K562 (cell line): Measurements from ENCODE around the gene PDZD2. TPM values are rescaled to one million over a fixed set of nuclear protein-coding genes. Genes with fewer than 3 reads are reported as not detected.

ENCODE experiments used
- ATAC-seq: fragments of 200-7000 bp; cut with Tn5 transposase; 3 replicates; pipeline ENCODE4 v1.9.1; 2020; ENCODE audit warnings: moderate library complexity
- BruUV-seq: library from RNA; stranded (reverse); fragments of 400-500 nt; replicated peaks from 2 replicates; lab custom pipeline; 2021; lab: Mats Ljungman, UMichigan
- CTCF ChIA-PET: fragments of 300-600 bp; formaldehyde crosslinking; extraction: SDS; loops from one replicate; lab custom pipeline; 2021; ENCODE audit warnings: low intra/inter-chr PET ratio; lab: Yijun Ruan, JAX
- POLR2A ChIA-PET: fragments of 300-600, 350-650 bp; sonication (Branson Sonifier 250); formaldehyde crosslinking; extraction: SDS; loops from one replicate; lab custom pipeline; 2021; ENCODE audit warnings: antibody characterized with exemption, inconsistent platforms; lab: Yijun Ruan, JAX
- DNase-seq, 4 experiments: peaks; one replicate each; pipeline versions ENCODE4 v3.0.0 to v3.0.0-alpha.2; 2011 to 2018; ENCODE audit warnings: low spot score in 3 of 4, mixed read lengths in 3 of 4; ENCODE audit errors: extremely low read depth in 1 of 4
- FAIRE-seq: peaks from 2 replicates; lab custom pipeline; 2011; peaks lifted over from hg19 to GRCh38; lab: Jason Lieb, UNC
- H2AFZ ChIP-seq: 2 replicates; pipeline ENCODE4 v1.6.0; 2011; ENCODE audit warnings: low read depth, low read length, control low read depth, inconsistent platforms
- H3K27ac ChIP-seq: fragments of 200-600 bp; 3 replicates; pipeline ENCODE4 v1.8.0; 2011; ENCODE audit warnings: low read depth, mild to moderate bottlenecking, control low read depth, inconsistent platforms, low read length, moderate library complexity, mixed read lengths; ENCODE audit errors: extremely low read depth
- H3K27me3 ChIP-seq, 2 experiments: fragments of 300-600 bp in 1 of 2; 2 replicates in 1 of 2; 3 replicates in 1 of 2; pipeline versions ENCODE4 v1.6.0 to v1.8.0; 2011; ENCODE audit warnings: inconsistent platforms in 2 of 2, low read length in 2 of 2, mild to moderate bottlenecking in 1 of 2, mixed read lengths in 1 of 2, moderate library complexity in 1 of 2; ENCODE audit not compliant: control insufficient read depth in 2 of 2, insufficient read depth in 2 of 2
- H3K36me3 ChIP-seq: fragments of 300-600 bp; 3 replicates; pipeline ENCODE4 v1.8.0; 2011; ENCODE audit warnings: mild to moderate bottlenecking, low read length, inconsistent platforms; ENCODE audit not compliant: control insufficient read depth, insufficient read depth
- H3K4me1 ChIP-seq, 2 experiments: fragments of 200-600 bp in 1 of 2; replicated peaks in 1 of 2; 2 replicates in 1 of 2; 3 replicates in 1 of 2; pipeline versions ENCODE4 v1.5.1 to v1.8.0; 2011; ENCODE audit warnings: inconsistent platforms in 2 of 2, low read length in 2 of 2, mild to moderate bottlenecking in 1 of 2, mixed read lengths in 1 of 2, moderate library complexity in 1 of 2; ENCODE audit not compliant: control insufficient read depth in 2 of 2, insufficient read depth in 2 of 2
- H3K4me2 ChIP-seq: 2 replicates; pipeline ENCODE4 v1.6.1; 2011; ENCODE audit warnings: low read length, control low read depth, inconsistent platforms, mixed read lengths; ENCODE audit not compliant: insufficient read depth
- H3K4me3 ChIP-seq: fragments of 200-600 bp; sonication (generic), shearing (Covaris generic); 2 replicates; pipeline ENCODE4 v1.5.1; 2016; ENCODE audit warnings: control low read depth, inconsistent platforms
- H3K79me2 ChIP-seq: fragments of 200-600 bp; 3 replicates; pipeline ENCODE4 v1.8.0; 2011; ENCODE audit warnings: low read length, inconsistent platforms; ENCODE audit not compliant: control insufficient read depth, insufficient read depth
- H3K9ac ChIP-seq, 2 experiments: 2 replicates each; pipeline versions ENCODE4 v1.6.0 to v1.6.1; 2011; ENCODE audit warnings: low read depth in 2 of 2, low read length in 2 of 2, control low read depth in 1 of 2, inconsistent platforms in 1 of 2, mild to moderate bottlenecking in 1 of 2, mixed read lengths in 1 of 2; ENCODE audit not compliant: insufficient read depth in 1 of 2
- H3K9me1 ChIP-seq: one replicate; pipeline ENCODE4 v1.6.0; 2011; ENCODE audit warnings: inconsistent platforms, mild to moderate bottlenecking, low read length, moderate library complexity; ENCODE audit not compliant: control insufficient read depth, insufficient read depth
- H3K9me3 ChIP-seq: replicated peaks from 2 replicates; pipeline ENCODE4 v1.5.1; 2011; ENCODE audit warnings: low read depth, low read length, inconsistent platforms; ENCODE audit not compliant: control insufficient read depth, insufficient read depth
- H4K20me1 ChIP-seq: replicated peaks from 2 replicates; pipeline ENCODE4 v1.6.1; 2011; ENCODE audit warnings: low read length, inconsistent platforms, mixed read lengths; ENCODE audit not compliant: control insufficient read depth, insufficient read depth
- GABPB2 ChIP-seq: fragments of 250-450 bp; sonication (Bioruptor Pico); conservative IDR thresholded peaks from 2 replicates; pipeline ENCODE4 v1.5.1; 2021; ENCODE audit warnings: mild to moderate bottlenecking
- HEY1 ChIP-seq: fragments of 250-450 bp; sonication (Bioruptor Pico); IDR thresholded peaks from 2 replicates; pipeline ENCODE4 v1.5.0; 2020; ENCODE audit warnings: mild to moderate bottlenecking, moderate library complexity, borderline replicate concordance
- MED1 ChIP-seq: sonication (generic); formaldehyde crosslinking; IDR thresholded peaks from 2 replicates; pipeline ENCODE4 v1.8.1; 2023; ENCODE audit warnings: missing genetic modification reagents, borderline replicate concordance
- NFXL1 ChIP-seq: fragments of 450-650 bp; formaldehyde crosslinking; IDR thresholded peaks from 2 replicates; pipeline ENCODE4 v1.4.0; 2021; ENCODE audit warnings: mild to moderate bottlenecking
- SMAD3 ChIP-seq: fragments of 450-650 bp; formaldehyde crosslinking; conservative IDR thresholded peaks from 2 replicates; pipeline ENCODE4 v1.4.0; 2020; ENCODE audit warnings: mild to moderate bottlenecking
- SREBF1 ChIP-seq: fragments of 150-350 bp; IDR thresholded peaks from 2 replicates; pipeline ENCODE4 v1.6.1; 2014; ENCODE audit warnings: antibody characterized with exemption, low read depth, low read length, borderline replicate concordance
- TCFL5 ChIP-seq: fragments of 250-450 bp; sonication (Bioruptor Pico); conservative IDR thresholded peaks from 2 replicates; pipeline ENCODE4 v1.6.1; 2021; ENCODE audit warnings: mild to moderate bottlenecking, moderate library complexity, matching md5 sums
- TOE1 ChIP-seq, 2 experiments: fragments of 450-650 bp in 1 of 2; sonication (generic) in 1 of 2; formaldehyde crosslinking in 1 of 2; IDR thresholded peaks; 2 replicates each; pipeline versions ENCODE4 v1.7.1 to v1.8.0; 2016 to 2022; ENCODE audit warnings: borderline replicate concordance in 2 of 2, mild to moderate bottlenecking in 2 of 2, antibody characterized with exemption in 1 of 2, inconsistent platforms in 1 of 2, low read depth in 1 of 2, missing genetic modification reagents in 1 of 2, moderate library complexity in 1 of 2
- ZKSCAN3 ChIP-seq: fragments of 250-450 bp; sonication (Bioruptor Pico); IDR thresholded peaks from 2 replicates; pipeline ENCODE4 v1.4.0; 2020
- ZNF445 ChIP-seq: fragments of 250-450 bp; sonication (Bioruptor Pico); IDR thresholded peaks from 2 replicates; pipeline ENCODE4 v1.4.0; 2020; ENCODE audit warnings: low read depth, mild to moderate bottlenecking, moderate library complexity
- WGBS: fragments of 100-300 bp; shearing (Covaris generic); methylation state at CpG from one replicate; pipeline ENCODE4 v1.1.6; 2016; ENCODE audit warnings: low coverage, mixed read lengths; ENCODE audit not compliant: insufficient coverage; ENCODE audit errors: missing lambda C conversion rate; 5-methylcytosine and 5-hydroxymethylcytosine counted together
- in situ Hi-C: fragments of 300-500 bp; cut with MboI; formaldehyde crosslinking; loops from 4 replicates; pipeline ENCODE4 v1.15.0; 2018; ENCODE audit warnings: inconsistent platforms, mixed read lengths
- intact Hi-C: fragments of 100-400 bp; cut with micrococcal nuclease; formaldehyde crosslinking; loops from 2 replicates; pipeline ENCODE4 v1.14.2; 2022
- polyA plus RNA-seq, 8 experiments: library from polyadenylated mRNA; depleted of rRNA in 4 of 8; stranded (reverse) in 5 of 8; unstranded in 3 of 8; fragments of >200 nt; fragmentation: Nextera tagmentation in 2 of 8; fragmentation: Illumina TruSeq in 1 of 8; extraction: Ambion mirVana in 2 of 8; extraction: Trizol in 1 of 8; gene quantifications; 2 replicates each; pipeline versions ENCODE4 v1.2.1 to v1.2.3, GENCODE V29; 2011 to 2014; ENCODE audit warnings: inconsistent platforms in 1 of 8, missing spikeins in 1 of 8
- total RNA-seq, 7 experiments: library from RNA; depleted of rRNA in 6 of 7; stranded (reverse); fragments of >200 nt in 6 of 7; fragmentation: Illumina TruSeq in 2 of 7; extraction: Trizol in 2 of 7; gene quantifications; 2 replicates each; pipeline versions ENCODE4 v1.2.1 to v1.2.3, GENCODE V29; 2011 to 2021; ENCODE audit warnings: low replicate concordance in 1 of 7
- TF ChIP-seq, protein P1 (sequence below): fragments of 450-650 bp; formaldehyde crosslinking; IDR thresholded peaks from 2 replicates; pipeline ENCODE4 v1.4.0; 2020; ENCODE audit warnings: mild to moderate bottlenecking, moderate library complexity
- TF ChIP-seq, protein P2 (sequence below): sonication (generic); formaldehyde crosslinking; IDR thresholded peaks from 2 replicates; pipeline ENCODE4 v1.8.0; 2022; ENCODE audit warnings: missing genetic modification reagents, mild to moderate bottlenecking, borderline replicate concordance

PDZD2 gene
- total and polyA plus RNA-seq, 9 of the 15 experiments (the other 6 are each of a cell fraction or from before 2014, with no cell fraction given) = 0.02 to 0.08 (median 0.04) TPM; not detected in 6

DNA sequence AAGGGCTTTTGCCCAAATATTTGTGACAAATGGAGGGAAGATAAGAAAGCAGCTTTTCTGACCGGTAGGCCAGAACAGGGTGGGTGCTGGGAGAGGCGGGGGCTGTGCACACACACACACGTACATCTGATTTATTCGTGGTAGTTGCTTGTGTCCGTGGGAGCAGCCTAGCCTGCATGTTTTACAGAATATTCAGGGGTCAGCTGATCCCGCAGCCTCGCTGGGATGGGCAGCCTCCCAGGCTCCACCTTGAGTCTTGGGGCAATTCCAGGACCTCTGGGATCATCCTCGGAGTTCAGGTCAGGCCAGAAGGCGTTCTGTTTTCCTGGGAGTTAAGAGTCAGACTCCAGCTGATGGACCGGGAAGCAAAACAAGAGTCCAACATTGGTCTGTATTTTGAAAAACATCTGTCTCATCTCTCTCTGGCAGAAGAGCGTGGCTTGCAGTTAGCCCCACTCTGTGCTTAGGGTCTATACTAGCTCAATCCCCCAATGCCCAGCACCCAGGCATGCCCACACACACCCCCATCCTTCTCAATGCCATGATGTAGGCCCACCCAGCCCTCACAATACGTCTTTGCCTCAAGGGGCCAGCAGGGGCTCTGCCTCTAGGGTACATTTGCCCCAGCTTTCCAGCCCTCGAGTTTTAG is 324.6 kb downstream of the PDZD2 start:
- in situ Hi-C loops = no loop called here
- Histone ChIP-seq H3K4me1 (no peaks in the 10 kb centered on the region), H3K79me2 (no peaks in the 10 kb centered on the region)
- no peak for DNase-seq
- no TSS peak for BruUV-seq
- POLR2A ChIA-PET = no interaction called here
- TF ChIP-seq, protein P1, sequence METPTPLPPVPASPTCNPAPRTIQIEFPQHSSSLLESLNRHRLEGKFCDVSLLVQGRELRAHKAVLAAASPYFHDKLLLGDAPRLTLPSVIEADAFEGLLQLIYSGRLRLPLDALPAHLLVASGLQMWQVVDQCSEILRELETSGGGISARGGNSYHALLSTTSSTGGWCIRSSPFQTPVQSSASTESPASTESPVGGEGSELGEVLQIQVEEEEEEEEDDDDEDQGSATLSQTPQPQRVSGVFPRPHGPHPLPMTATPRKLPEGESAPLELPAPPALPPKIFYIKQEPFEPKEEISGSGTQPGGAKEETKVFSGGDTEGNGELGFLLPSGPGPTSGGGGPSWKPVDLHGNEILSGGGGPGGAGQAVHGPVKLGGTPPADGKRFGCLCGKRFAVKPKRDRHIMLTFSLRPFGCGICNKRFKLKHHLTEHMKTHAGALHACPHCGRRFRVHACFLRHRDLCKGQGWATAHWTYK (CRISPR knock-in tag) = no peak
- TF ChIP-seq, all 486 proteins: peak for 0
- no peak for ATAC-seq
- Histone ChIP-seq H2AFZ (no peak overlapping the region), H3K4me3 (no peak overlapping the region), H3K9ac (no peak overlapping the region), H3K27ac (no peak overlapping the region), H3K9me1 (no peaks in the 10 kb centered on the region), H3K36me3 (no peaks in the 10 kb centered on the region), H3K9me3 (no peaks in the 10 kb centered on the region), H4K20me1 (no peaks in the 10 kb centered on the region), H3K4me2 (no peak overlapping the region), H3K27me3 (peaks cover 37 to 42% of the 10 kb centered on the region in 2 experiments)
- WGBS = under 1% methylated on average over 13 of the region's 13 CpGs
- CTCF ChIA-PET = no interaction called here
- FAIRE-seq = no peak
- intact Hi-C loops = no loop called here

DNA sequence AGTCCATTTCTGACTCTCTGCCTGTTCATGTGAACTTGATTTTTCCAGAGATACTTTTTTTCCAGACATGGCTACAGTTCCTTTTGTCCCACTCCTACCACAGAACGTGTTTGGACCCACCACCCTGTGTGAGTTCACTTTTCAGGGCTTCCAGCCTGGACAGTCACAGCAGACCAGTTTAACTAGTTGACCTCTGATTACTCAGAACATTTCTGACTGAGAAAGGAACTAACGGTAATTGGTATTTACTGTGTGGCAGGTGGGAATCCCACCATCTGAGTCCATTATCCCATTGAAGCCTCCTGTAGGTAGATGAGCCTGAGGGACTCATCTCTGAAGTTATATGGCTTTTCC is 325.1 kb downstream of the PDZD2 start:
- Histone ChIP-seq H3K36me3 (no peaks in the 10 kb centered on the region), H3K9me1 (no peaks in the 10 kb centered on the region), H3K27me3 (peaks cover 37 to 38% of the 10 kb centered on the region in 2 experiments), H3K4me1 (no peaks in the 10 kb centered on the region), H4K20me1 (no peaks in the 10 kb centered on the region), H3K4me2 (no peak overlapping the region), H3K4me3 (no peak overlapping the region), H3K79me2 (no peaks in the 10 kb centered on the region), H3K27ac (no peak overlapping the region), H3K9ac (no peak overlapping the region), H2AFZ (no peak overlapping the region), H3K9me3 (no peaks in the 10 kb centered on the region)
- 0% methylated on average over 2 of the region's 2 CpGs for WGBS
- TF ChIP-seq MED1 (CRISPR knock-in tag) (no peak), SMAD3 (CRISPR knock-in tag) (no peak), ZNF445 (CRISPR knock-in tag) (no peak), SREBF1 (no peak), NFXL1 (no peak), TOE1 (IDR thresholded peaks at IDR 0.05; ENCODE audit: borderline replicate concordance) (no peak), TOE1 (CRISPR knock-in tag; IDR thresholded peaks at IDR 0.05; ENCODE audit: borderline replicate concordance, low read depth) (no peak), GABPB2 (no peak), HEY1 (CRISPR knock-in tag) (no peak), TCFL5 (no peak), ZKSCAN3 (CRISPR knock-in tag) (no peak)
- TF ChIP-seq, protein P2, sequence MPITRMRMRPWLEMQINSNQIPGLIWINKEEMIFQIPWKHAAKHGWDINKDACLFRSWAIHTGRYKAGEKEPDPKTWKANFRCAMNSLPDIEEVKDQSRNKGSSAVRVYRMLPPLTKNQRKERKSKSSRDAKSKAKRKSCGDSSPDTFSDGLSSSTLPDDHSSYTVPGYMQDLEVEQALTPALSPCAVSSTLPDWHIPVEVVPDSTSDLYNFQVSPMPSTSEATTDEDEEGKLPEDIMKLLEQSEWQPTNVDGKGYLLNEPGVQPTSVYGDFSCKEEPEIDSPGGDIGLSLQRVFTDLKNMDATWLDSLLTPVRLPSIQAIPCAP (CRISPR knock-in tag) = no peak
- in situ Hi-C loops (no loop called here), intact Hi-C loops (no loop called here)
- DNase-seq = no peak
- no TSS peak for BruUV-seq
- ChIA-PET CTCF (no interaction called here), POLR2A (no interaction called here)
- FAIRE-seq = no peak
- ATAC-seq = no peak
